Measurements from ENCODE around the gene SND1.
"Not testable (repeated sequence)": the region's sequence is repeated elsewhere in the genome, so short reads cannot be mapped to it uniquely, and the experiment has no call there.

- not testable (repeated sequence) for TF ChIP-seq CTCF (IDR thresholded peaks at IDR 0.05 in 2 of 3, conservative IDR thresholded peaks at IDR 0.05 in 1 of 3; ENCODE audit: control insufficient read depth in 2 of 3, extremely low read depth in 1 of 3, insufficient read depth in 1 of 3, low read depth in 3 of 3, low read length in 3 of 3); YY1 (IDR thresholded peaks at IDR 0.05; ENCODE audit: low read depth, low read length); RFX5 (IDR thresholded peaks at IDR 0.05; ENCODE audit: low read depth, low read length); POLR2A (IDR thresholded peaks at IDR 0.05; ENCODE audit: low read depth, low read length); POLR2AphosphoS5 (IDR thresholded peaks at IDR 0.05; ENCODE audit: low read length); EZH2 (IDR thresholded peaks at IDR 0.05; ENCODE audit: borderline replicate concordance, control insufficient read depth, low read depth, low read length); PRDM15 (CRISPR knock-in tag; IDR thresholded peaks at IDR 0.05); NFYB (IDR thresholded peaks at IDR 0.05; ENCODE audit: insufficient read depth, low read depth, low read length); MAX (IDR thresholded peaks at IDR 0.05; ENCODE audit: low read depth, low read length); ATF3 (IDR thresholded peaks at IDR 0.05; ENCODE audit: borderline replicate concordance, extremely low read depth, low read depth, low read length); HDAC6 (IDR thresholded peaks at IDR 0.05; ENCODE audit: unreplicated experiment); MYC (IDR thresholded peaks at IDR 0.05; ENCODE audit: insufficient read depth, insufficient read length, insufficient replicate concordance, low read length, severe bottlenecking); CREB1 (IDR thresholded peaks at IDR 0.05; ENCODE audit: low read depth)
Measured at GRCh38 chr7:127837816-127838410, 185.9 kb downstream of the SND1 start.

Data from GM12878 (cell line).